ENCODE measurements around the gene BCO1. TPM values are rescaled to one million over a fixed set of nuclear protein-coding genes. Genes with fewer than 3 reads are reported as not detected.

BCO1 gene
- total and polyA plus RNA-seq, 4 donors = 0.11 to 0.50 (median 0.29) TPM

DNA sequence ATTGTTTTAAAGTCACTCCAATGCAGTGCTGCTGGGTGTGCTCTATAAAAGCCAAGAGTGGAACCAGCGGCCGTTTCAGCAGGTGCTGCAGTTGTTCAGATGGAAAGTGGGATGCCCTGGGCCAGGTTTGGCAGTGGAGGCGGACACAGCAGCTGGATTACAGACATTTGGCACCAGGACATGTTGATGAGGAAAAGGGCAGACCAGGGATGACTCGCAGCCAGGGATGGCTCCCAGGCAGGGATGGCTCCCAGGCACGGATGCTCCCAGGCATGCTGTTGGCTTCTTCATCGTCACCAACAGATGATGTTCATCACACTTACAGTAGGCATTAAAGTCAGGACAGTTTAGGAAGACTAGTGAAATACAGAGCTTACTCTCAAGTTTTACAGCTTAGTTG, 86.3 kb downstream of the BCO1 start:
- Histone ChIP-seq H3K27ac (ENCODE audit: low read depth in 1 of 2, low read length in 2 of 2) (no peak overlapping the region), H3K9me3 (ENCODE audit: control insufficient read depth in 4 of 4, low read length in 3 of 4) (no peaks in the 10 kb centered on the region), H3K9ac (ENCODE audit: low read depth in 1 of 2, low read length in 2 of 2) (no peak overlapping the region), H3K4me3 (ENCODE audit: low read depth in 1 of 3, low read length in 3 of 3) (no peak overlapping the region), H3K27me3 (ENCODE audit: control insufficient read depth in 4 of 4, insufficient read depth in 4 of 4, low read length in 3 of 4) (no peaks in the 10 kb centered on the region), H3K4me1 (ENCODE audit: control insufficient read depth in 4 of 4, insufficient read depth in 4 of 4, low read length in 3 of 4) (peaks cover 0 to 1% (median 0%) of the 10 kb centered on the region in 4 donors), H3K36me3 (ENCODE audit: control insufficient read depth in 4 of 4, insufficient read depth in 3 of 4, low read depth in 1 of 4, low read length in 3 of 4) (no peaks in the 10 kb centered on the region)
- TF ChIP-seq FOXA1 (IDR thresholded peaks at IDR 0.05) (no peak), JUND (IDR thresholded peaks at IDR 0.05) (no peak), FOXA2 (IDR thresholded peaks at IDR 0.05) (no peak), YY1 (IDR thresholded peaks at IDR 0.05) (no peak), GABPA (IDR thresholded peaks at IDR 0.05 in 1 of 2, conservative IDR thresholded peaks at IDR 0.05 in 1 of 2) (no peak)
- TF ChIP-seq, protein P1, sequence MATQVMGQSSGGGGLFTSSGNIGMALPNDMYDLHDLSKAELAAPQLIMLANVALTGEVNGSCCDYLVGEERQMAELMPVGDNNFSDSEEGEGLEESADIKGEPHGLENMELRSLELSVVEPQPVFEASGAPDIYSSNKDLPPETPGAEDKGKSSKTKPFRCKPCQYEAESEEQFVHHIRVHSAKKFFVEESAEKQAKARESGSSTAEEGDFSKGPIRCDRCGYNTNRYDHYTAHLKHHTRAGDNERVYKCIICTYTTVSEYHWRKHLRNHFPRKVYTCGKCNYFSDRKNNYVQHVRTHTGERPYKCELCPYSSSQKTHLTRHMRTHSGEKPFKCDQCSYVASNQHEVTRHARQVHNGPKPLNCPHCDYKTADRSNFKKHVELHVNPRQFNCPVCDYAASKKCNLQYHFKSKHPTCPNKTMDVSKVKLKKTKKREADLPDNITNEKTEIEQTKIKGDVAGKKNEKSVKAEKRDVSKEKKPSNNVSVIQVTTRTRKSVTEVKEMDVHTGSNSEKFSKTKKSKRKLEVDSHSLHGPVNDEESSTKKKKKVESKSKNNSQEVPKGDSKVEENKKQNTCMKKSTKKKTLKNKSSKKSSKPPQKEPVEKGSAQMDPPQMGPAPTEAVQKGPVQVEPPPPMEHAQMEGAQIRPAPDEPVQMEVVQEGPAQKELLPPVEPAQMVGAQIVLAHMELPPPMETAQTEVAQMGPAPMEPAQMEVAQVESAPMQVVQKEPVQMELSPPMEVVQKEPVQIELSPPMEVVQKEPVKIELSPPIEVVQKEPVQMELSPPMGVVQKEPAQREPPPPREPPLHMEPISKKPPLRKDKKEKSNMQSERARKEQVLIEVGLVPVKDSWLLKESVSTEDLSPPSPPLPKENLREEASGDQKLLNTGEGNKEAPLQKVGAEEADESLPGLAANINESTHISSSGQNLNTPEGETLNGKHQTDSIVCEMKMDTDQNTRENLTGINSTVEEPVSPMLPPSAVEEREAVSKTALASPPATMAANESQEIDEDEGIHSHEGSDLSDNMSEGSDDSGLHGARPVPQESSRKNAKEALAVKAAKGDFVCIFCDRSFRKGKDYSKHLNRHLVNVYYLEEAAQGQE (IDR thresholded peaks at IDR 0.05) = no peak
- 95% methylated on average over 6 of the region's 6 CpGs for WGBS
- no peak for DNase-seq (ENCODE audit: low spot score)

DNA sequence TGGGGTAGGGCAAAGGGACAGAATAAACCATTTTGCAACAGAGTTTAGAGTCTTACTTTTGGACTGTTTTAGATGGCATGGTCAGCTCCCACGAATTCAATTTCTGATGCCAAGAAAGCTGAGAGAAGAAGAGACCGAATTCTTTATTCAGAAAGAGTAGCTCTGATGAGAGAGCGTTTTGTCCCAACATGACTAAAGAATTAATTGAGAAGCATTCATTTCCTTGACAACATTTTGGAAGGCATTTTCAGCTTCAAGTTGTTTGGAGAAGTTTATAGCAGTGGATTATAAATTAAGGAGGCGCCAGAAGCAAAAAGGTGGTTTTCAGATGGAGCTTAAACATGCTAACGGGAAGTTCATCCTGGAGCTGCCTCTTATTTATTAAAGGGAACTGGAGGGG, 88.5 kb downstream of the BCO1 start:
- Histone ChIP-seq H3K4me1 (ENCODE audit: control insufficient read depth in 4 of 4, insufficient read depth in 4 of 4, low read length in 3 of 4) (peaks cover 0 to 1% (median 0%) of the 10 kb centered on the region in 4 donors), H3K27ac (ENCODE audit: low read depth in 1 of 2, low read length in 2 of 2) (no peak overlapping the region), H3K9me3 (ENCODE audit: control insufficient read depth in 4 of 4, low read length in 3 of 4) (no peaks in the 10 kb centered on the region), H3K9ac (ENCODE audit: low read depth in 1 of 2, low read length in 2 of 2) (no peak overlapping the region), H3K27me3 (ENCODE audit: control insufficient read depth in 4 of 4, insufficient read depth in 4 of 4, low read length in 3 of 4) (no peaks in the 10 kb centered on the region), H3K36me3 (ENCODE audit: control insufficient read depth in 4 of 4, insufficient read depth in 3 of 4, low read depth in 1 of 4, low read length in 3 of 4) (no peaks in the 10 kb centered on the region), H3K4me3 (ENCODE audit: low read depth in 1 of 3, low read length in 3 of 3) (no peak overlapping the region)
- TF ChIP-seq, protein P2, sequence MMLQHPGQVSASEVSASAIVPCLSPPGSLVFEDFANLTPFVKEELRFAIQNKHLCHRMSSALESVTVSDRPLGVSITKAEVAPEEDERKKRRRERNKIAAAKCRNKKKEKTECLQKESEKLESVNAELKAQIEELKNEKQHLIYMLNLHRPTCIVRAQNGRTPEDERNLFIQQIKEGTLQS (IDR thresholded peaks at IDR 0.05) = no peak
- TF ChIP-seq YY1 (IDR thresholded peaks at IDR 0.05) (no peak), HNF4G (IDR thresholded peaks at IDR 0.05) (no peak), NR2F2 (IDR thresholded peaks at IDR 0.05) (no peak), HNF4A (conservative IDR thresholded peaks at IDR 0.05) (no peak), TAF1 (conservative IDR thresholded peaks at IDR 0.05) (no peak)
- TF ChIP-seq, protein P3, sequence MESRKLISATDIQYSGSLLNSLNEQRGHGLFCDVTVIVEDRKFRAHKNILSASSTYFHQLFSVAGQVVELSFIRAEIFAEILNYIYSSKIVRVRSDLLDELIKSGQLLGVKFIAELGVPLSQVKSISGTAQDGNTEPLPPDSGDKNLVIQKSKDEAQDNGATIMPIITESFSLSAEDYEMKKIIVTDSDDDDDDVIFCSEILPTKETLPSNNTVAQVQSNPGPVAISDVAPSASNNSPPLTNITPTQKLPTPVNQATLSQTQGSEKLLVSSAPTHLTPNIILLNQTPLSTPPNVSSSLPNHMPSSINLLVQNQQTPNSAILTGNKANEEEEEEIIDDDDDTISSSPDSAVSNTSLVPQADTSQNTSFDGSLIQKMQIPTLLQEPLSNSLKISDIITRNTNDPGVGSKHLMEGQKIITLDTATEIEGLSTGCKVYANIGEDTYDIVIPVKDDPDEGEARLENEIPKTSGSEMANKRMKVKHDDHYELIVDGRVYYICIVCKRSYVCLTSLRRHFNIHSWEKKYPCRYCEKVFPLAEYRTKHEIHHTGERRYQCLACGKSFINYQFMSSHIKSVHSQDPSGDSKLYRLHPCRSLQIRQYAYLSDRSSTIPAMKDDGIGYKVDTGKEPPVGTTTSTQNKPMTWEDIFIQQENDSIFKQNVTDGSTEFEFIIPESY (IDR thresholded peaks at IDR 0.05) = no peak
- DNase-seq (ENCODE audit: low spot score) = no peak
- WGBS = 93% methylated on average over 5 of the region's 5 CpGs

DNA sequence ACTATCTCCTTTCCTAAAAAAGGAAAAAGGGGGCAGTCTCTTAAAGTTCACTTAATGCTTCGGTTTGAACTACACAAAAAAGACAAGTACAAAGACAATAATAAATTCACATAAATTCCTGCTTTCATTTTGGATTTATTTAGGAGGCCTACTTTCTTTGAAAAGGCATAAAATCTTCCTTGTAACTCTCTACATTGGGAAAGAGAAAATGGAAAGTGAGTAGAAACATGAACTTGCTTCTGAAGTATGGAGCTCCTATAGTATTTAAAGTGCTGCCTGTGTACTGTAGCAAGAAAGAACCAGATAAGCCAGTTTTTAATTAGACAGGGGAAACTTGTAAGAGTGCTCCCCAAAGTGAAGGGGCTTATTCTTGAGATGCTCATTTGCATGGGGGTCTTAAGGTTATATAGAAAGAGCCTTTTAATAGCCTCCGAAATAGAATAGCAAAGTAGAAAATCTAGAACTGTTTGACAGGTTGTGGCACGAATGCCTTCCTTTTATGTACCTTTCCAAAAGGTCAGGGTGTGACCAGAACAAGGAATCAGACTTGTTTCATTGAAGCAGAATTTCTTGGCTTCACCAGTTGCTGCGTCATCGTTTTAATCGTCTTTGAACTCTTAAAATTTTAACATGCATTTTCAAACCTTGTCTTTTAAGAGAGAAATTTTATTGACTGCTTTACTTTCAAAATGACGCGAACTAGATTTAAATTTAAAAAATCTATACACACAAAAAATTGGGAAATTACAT, 89.1 kb downstream of the BCO1 start:
- no peaks in the 10 kb centered on the region for H3K4me1 ChIP-seq (ENCODE audit: control insufficient read depth in 4 of 4, insufficient read depth in 4 of 4, low read length in 3 of 4)
- no peak for TF ChIP-seq JUND (IDR thresholded peaks at IDR 0.05)
- no peak for TF ChIP-seq YY1 (IDR thresholded peaks at IDR 0.05)
- TF ChIP-seq FOXA1 (IDR thresholded peaks at IDR 0.05) = no peak
- TF ChIP-seq, protein P4, sequence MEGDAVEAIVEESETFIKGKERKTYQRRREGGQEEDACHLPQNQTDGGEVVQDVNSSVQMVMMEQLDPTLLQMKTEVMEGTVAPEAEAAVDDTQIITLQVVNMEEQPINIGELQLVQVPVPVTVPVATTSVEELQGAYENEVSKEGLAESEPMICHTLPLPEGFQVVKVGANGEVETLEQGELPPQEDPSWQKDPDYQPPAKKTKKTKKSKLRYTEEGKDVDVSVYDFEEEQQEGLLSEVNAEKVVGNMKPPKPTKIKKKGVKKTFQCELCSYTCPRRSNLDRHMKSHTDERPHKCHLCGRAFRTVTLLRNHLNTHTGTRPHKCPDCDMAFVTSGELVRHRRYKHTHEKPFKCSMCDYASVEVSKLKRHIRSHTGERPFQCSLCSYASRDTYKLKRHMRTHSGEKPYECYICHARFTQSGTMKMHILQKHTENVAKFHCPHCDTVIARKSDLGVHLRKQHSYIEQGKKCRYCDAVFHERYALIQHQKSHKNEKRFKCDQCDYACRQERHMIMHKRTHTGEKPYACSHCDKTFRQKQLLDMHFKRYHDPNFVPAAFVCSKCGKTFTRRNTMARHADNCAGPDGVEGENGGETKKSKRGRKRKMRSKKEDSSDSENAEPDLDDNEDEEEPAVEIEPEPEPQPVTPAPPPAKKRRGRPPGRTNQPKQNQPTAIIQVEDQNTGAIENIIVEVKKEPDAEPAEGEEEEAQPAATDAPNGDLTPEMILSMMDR (IDR thresholded peaks at IDR 0.05; ENCODE audit: low read depth, low read length, missing input control) = no peak
- TF ChIP-seq, protein P5, sequence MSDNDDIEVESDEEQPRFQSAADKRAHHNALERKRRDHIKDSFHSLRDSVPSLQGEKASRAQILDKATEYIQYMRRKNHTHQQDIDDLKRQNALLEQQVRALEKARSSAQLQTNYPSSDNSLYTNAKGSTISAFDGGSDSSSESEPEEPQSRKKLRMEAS (IDR thresholded peaks at IDR 0.05) = no peak
- TF ChIP-seq HNF4G (IDR thresholded peaks at IDR 0.05) = no peak
- TF ChIP-seq RAD21 (IDR thresholded peaks at IDR 0.05) = no peak
- no peak for TF ChIP-seq SP1 (IDR thresholded peaks at IDR 0.05)
- TF ChIP-seq EGR1 (IDR thresholded peaks at IDR 0.05; ENCODE audit: low read depth in 2 of 2) = no peak
- TF ChIP-seq, protein P2 (IDR thresholded peaks at IDR 0.05) = no peak
- no peak for TF ChIP-seq HNF4A (conservative IDR thresholded peaks at IDR 0.05)
- H3K36me3 ChIP-seq (ENCODE audit: control insufficient read depth in 4 of 4, insufficient read depth in 3 of 4, low read depth in 1 of 4, low read length in 3 of 4) = no peaks in the 10 kb centered on the region
- no peak overlapping the region for H3K9ac ChIP-seq (ENCODE audit: low read depth in 1 of 2, low read length in 2 of 2)
- no peak for DNase-seq (ENCODE audit: low spot score)
- H3K27ac ChIP-seq (ENCODE audit: low read depth in 1 of 2, low read length in 2 of 2) = no peak overlapping the region
- no peak overlapping the region for H3K4me3 ChIP-seq (ENCODE audit: low read depth in 1 of 3, low read length in 3 of 3)
- no peaks in the 10 kb centered on the region for H3K27me3 ChIP-seq (ENCODE audit: control insufficient read depth in 4 of 4, insufficient read depth in 4 of 4, low read length in 3 of 4)
- no peaks in the 10 kb centered on the region for H3K9me3 ChIP-seq (ENCODE audit: control insufficient read depth in 4 of 4, low read length in 3 of 4)
- WGBS = 66% methylated on average over 8 of the region's 8 CpGs

Measured in liver (tissue), 9 donors.